Endothelial cell of hepatic sinusoid (primary cell): ENCODE data around the gene NSDHL.
"Not testable (repeated sequence)": the region's sequence is repeated elsewhere in the genome, so short reads cannot be mapped to it uniquely, and the experiment has no call there.

Source experiments
- in situ Hi-C: cut with HindIII; loops from 2 replicates; pipeline ENCODE4 v1.10.0; 2017; ENCODE audit warnings: low sequenced_read_pairs

The NSDHL gene

DNA sequence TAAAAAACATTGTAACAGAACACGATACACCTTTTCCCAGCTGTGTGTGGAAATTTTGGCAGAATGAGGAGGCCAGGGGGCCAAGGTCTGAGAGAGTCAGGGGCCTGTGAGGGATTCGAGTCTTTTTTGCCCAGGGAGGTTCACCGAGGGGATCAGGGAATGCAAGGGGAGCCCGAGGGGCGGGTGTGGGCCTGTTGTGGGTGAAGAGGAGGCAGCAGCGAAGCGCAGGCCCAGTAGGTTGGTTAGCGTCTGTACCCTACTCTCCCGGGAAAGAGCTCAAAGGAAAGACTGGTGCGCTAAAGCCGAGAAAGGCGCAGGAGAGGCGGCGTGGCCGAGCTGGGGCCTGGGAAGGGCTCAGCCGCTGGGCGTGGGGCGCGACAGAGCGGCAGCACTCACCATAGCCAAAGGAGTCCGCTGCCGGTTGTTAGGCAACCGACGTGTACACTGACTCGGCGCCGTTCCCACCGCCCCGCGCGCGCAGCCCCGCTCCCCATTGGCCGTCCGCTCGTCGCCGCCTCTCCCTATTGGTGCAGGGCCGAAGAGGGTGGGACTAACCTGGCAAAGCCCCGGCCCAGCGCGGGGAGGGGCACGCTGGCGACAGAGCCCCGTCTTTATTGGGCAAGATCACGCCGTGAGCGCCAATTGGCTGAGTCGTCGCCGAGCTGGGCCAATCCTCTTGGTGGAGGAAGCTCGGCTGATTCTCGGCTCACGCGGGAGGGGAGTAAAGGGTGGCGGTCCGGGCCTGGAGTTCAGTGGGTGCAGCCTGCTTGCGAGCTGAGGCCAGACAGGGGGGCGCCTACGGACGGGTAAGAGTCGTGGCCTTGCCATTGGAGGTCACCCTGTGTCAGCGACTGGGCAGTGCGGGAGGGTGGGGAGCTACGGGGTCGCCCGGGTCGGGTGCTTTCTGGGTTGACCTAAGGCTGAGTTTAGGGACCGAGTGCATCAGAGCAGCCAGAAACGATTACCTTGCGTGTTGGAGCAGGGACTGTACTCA lies at the start of gene NSDHL, which contains the start of gene CETN2:
Gene NSDHL (plus strand): TSS at position 752 of the 994 bp plus-strand sequence. CDS start 15,262 bp downstream, outside the sequence.
Gene CETN2 (minus strand): TSS at position 446 of the 994 bp plus-strand sequence. CDS start 47 bp downstream, at position 399.
- in situ Hi-C loops = no loop called here

DNA sequence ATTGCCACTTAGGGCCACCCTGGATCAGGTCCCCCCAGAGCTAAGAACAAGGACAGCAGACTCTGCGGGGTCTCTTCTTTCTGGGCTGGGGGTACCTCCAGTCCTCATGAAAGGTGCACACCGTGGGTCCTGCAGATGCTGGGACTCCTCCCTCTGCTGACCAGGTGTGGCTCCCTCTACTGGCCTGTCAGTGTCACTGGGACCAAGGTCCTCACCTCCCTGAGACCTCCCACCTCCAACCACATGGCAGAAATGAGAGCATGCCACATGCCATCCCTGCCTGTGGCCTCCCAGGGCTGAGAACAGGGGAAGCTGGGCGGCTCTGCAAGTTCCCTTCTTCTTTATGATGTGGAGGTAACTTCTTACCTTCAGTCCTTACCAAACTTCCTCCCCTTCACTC lies 43.8 kb upstream of the NSDHL start:
- in situ Hi-C loops = not testable (repeated sequence)

DNA sequence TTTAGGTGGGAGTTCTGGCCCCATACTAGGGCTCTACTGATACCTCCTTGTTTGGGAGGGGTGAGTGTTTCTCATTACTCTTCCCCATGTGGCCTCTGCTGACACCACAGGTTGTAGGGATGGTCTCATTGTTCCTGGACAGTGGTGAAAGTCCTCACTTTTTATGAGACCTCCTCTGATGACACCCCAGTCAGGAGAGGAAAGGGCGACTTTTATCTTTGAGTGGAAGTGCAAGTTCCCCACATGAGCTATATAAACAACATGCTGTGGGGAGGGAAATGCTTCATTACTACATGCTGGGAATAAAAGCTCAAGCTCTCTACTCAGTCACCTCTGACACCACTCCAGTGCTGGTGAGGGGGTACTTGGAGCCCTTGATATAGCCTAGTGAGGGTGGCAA lies 31.9 kb upstream of the NSDHL start:
- in situ Hi-C loops = no loop called here

DNA sequence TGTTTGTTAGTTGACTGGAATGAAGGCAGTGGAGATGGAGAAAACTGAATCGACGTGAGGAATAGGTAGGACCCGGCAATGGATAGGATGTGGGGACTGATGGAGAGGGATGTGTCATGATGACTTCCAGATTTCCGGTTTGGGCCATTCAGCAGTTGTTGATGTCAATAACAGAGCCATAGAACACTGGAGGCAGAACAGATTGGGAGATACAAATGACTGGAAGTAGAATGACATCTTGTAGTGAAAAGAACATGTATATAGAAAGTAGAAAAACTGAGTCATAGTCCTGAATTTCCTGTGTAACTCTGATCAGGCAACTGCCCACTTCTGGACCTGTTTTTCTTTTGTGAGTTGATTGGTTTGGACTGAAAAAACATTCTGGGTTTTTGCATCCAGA lies 24.8 kb upstream of the NSDHL start:
- in situ Hi-C loops = no loop called here

DNA sequence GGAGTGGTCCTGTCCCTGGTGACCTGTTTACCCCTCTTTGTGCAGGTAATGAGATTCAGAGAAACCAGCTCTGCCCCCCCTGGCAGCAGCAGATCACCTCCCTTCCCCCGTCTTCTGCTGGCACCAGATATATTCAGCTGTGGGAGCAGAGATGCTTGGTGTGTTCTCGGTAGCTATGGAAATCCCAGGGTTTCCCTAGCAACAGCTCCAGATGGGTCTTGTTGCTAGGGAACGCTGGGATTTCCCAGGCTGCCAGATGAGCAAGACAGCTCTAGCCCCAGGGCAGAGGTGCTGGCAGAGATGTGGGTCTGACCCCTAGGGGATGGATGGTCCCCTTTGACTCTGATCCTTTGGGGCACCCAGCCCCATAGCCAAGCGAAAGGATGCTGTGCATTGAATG lies 20.5 kb upstream of the NSDHL start:
- in situ Hi-C loops = no loop called here

DNA sequence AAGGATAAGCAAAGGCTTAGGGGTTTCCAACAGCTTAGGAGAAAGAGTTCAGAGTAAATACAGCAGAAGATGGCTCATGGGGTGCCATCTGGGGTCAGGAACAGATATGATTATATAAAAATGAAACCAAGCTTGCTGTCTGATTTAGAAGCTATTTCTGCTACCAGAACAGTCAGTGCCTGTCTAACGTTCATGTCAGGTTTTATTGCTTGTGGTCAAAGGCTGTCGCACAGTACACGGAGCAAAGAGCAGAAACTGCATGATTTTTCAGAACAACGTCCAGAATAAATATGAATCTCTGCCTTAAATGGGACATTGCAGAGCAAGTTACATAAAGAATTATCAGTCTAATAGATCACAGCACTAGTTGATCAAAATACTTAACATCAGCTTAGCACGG lies 17.7 kb upstream of the NSDHL start:
- in situ Hi-C loops = no loop called here

DNA sequence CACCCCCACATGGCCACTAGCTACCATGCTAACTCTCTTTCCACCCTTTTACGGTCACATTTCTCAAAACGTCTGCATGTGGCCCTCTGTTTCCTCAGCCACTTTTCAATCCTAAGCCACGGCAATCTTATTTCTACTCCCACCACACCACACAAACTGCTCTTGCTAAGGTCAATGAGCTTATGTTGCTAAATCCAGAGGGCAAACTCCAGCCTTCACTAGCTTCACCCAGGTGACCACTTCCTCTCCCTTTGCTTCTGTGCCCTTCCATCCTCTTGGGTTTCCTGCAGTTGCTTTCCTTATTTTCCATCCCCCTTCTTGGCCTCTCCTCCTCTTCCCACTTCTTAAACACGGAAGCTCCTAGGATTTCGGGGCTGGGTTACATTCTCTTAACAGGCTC lies 16.8 kb upstream of the NSDHL start:
- in situ Hi-C loops = no loop called here

DNA sequence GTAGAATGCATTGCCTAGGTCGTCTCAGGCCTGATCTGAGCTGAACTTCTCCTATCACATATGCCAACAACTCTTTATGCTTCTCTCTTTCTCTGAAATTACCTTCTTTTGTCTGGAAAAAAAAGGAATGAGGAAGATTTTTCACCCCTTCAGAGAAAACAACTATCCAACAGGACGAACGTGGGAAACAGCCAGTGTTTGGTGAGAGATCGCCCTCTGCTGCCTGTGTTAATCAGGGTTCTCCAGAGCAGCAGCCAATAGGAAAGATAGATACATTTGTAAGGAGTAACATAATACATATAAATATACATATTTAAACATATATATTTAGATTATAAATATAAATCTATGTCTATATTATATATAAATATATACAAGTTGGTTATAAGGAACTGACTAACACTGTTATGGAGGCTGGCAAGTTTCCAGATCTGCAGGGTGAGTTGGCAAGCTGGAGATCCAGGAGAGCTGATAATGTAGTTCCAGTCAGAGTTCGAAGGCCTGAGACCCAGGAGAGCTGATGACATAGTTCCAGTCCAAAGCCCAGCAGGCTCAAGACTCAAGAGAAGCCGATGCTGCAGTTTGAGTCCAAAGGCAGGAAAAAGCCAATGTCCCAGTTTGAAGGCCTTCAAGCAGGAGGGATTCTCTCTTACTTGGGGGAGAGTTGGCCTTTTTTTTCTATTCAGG lies 13.6 kb upstream of the NSDHL start:
- in situ Hi-C loops = no loop called here

DNA sequence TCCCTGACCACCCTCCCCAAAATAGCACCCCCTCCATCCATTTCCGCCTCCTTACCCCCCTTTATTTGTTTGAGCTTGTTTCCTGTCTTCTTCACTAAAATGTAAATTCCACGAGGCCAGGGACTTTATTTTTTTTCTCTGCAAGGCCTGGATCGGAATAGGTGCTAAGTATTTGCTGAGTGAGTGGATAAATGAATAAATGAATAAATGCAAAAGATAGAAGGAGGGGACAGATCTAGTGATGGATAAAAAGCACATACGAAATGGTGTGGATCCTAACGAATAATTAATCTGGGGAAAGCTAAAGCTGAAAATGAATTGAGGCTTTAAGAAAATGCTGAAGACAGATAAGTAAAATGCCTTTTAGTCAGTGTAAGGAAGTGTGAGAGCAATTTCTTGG lies 12.5 kb upstream of the NSDHL start:
- in situ Hi-C loops = no loop called here

DNA sequence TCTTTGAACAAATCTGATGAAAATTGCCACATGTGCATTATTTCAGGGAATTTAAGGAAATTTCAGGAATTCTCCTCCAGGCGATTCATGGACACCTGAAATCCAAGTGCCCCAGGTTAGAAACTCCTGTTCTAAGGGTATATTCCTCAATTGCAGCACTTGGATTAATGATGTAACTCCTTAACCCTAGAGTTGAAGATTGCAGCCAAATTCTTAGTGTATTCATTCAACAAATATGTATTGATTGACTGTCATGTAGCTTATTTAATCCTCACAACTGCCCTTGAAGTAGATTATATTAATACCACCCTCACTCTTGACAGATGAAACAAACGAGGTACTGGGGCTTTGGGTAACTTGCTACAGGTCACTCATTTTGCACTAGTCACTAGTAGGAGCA lies 11.6 kb upstream of the NSDHL start:
- in situ Hi-C loops = no loop called here

DNA sequence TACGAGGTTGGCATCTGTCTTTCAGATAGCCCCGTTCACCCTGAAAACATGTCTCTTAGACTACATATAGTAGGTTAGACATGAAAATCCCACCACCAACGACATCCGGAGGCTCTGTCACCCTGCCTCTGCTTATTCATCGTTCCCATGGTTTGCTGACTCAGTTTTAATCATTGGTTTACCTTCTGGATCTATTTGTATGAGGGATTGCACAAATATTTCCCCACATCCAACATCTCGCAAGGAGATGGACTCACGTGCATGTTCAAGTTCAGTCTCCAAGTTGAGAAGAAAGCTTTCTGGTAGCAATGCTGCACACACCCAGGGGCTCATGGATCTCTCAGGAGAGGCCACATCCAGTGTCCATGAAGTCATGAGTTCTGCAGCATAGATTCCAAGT lies 11.1 kb upstream of the NSDHL start:
- in situ Hi-C loops = no loop called here

DNA sequence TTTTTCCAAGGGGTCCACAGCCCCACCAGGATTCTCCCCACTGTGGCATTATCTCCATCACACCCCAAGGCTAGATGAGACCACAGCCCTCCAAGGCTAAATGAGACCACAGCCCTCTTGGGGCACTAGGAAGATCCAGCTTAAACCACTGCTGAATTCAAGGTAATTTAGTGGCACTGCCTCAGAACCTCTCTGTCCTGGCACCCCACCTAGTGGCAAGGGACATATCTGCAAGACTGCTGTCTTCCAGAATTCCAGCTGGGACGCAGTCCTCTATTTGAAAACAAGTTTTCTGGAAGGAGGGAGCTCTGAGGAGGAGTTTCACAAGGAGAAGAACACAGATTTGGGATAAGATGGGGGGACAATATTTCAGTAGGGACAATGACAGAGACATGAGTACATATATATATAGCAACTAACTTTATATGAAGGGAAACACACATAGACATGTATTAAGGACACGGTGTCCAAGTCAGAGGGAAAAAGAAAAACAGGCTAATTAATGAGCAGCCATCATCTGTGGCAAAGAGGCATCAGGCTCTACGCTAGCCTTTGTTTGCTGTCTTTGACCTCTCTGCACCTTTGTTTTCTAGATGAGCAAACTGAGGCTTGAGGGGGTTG lies 9.6 kb upstream of the NSDHL start:
- in situ Hi-C loops = no loop called here

DNA sequence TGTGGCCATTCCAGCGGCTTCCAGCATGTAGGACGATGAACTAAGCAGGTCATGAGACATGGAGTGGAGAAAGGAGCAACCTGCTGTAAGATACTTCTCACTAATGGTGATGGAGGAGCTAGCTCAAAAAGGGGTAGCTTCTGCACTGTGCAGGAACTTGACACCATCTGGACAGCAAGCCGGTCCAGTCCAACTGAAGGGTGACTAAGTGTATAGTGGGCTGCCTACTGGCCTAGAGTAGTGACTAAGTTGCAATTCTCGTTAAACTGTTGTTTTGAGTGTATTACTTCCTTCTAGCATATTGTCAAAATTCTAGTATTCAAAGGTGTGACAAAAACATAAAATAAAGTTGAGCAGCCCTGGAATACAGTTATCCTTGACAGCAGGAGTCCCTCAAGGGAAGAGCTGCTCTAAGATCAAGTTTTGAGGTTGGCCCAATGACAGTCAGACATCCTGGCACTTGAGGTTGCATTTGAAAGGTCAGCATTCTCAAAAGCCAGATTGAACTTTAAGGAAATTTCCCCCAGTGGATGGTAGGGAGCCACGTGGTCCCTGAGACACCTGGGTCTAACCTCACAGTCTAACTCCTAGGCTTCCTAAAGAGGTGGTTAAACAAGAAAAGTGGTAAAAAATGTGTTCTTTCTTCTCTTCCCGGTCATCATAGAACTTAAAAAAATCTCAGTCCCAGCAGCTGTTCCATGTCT lies 8.3 kb upstream of the NSDHL start:
- in situ Hi-C loops = no loop called here

DNA sequence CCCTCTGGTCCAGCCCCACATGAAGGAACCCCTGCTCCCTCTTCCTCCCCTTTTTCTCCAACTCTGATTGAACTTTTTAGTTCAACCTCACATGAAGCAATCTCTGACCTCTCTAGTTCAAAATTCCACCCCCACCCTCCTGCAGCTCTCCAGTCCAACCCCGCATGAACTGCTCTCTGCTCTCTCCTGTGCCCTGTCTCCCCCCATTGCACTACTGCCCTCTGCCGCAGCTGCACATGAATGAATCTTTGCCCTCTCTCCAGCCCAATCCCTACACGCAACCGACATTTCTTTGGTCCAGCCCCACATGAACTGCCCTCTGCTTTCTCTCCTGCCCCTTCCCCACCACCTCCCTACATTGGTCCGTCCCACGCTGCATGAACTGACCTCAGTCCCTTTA lies 7.2 kb upstream of the NSDHL start:
- in situ Hi-C loops = no loop called here

DNA sequence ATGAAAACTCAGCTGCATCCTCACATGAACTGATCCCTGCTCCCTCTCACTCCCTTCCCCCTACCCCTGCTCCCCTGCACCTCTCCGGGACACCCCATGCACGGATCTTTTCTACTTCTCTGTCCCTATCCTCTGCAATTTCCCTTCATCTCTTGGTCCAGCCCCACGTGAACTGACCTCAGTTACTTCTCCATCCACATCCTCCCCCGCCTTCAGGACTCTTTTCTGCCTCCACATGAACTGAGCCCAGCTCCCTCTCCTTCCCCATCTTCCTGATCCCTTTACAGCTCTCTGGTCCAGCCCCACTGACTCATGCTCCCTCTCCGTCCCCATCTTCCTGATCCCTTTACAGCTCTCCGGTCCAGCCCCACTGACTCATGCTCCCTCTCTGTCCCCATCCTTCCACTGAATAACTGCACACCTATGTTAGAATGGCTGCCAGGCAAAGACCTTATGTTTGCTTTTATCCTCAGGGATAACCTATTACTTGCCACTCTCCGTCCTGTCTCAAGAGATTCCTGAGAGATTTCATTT lies 6.0 kb upstream of the NSDHL start:
- in situ Hi-C loops = no loop called here

DNA sequence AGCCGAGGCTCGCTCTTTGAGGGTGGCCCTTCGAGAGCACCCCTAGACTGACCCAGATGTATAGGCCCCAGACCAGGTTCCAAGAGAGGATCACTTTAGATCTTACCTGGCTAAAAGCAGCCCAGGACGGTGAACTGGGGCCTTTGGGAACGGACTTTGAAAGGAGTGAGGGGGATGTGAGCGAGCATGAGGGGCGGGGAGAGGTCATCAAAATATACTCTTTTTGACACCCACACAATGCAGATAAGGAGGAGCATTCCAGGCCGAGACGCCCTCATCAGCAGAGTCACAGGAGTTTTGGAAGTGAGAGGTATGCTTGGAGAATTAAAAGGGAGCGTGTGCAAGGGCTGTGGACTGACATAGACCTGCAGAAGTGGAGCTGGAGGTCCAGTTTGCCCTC lies 528 bp downstream of the NSDHL start:
- in situ Hi-C loops = no loop called here

DNA sequence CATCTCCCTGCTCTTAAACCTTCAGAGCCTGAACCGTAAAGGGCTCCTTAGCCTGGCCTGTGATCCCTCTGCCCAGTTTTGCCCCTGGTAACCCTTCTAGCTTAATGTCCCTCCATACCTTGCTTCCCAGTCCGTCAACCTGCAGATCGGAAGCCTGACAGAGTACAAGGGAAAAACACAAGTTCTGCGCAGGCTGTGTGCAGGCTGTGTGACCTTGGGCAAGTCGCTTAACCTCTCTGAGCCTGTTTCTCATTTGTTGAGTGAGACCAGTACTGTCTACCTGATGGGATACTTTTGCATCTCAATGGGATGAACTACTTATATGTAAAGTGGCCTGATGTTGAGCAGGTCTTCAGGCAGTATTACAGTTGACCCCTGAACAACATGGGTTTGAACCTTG lies 1.7 kb downstream of the NSDHL start:
- in situ Hi-C loops = no loop called here

DNA sequence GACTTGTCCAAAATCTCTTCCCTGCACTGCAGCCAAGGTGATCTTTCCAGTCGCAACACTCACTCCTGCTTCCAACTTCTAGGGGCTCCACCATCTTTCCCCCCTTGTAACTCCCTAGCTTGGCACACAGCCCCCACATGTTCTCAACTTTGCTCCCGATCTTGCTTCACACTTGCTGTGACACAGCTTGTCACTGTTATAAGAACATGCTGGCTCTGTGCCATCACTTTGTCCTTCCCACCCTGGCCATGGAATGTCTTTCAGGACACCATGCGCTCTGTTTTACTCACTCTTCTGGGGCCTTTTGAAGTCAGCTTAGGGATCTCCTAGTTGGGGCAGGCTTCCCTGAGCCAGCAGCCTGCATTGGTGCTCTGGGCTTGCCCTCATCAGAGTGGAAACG lies 2.5 kb downstream of the NSDHL start:
- in situ Hi-C loops = no loop called here

DNA sequence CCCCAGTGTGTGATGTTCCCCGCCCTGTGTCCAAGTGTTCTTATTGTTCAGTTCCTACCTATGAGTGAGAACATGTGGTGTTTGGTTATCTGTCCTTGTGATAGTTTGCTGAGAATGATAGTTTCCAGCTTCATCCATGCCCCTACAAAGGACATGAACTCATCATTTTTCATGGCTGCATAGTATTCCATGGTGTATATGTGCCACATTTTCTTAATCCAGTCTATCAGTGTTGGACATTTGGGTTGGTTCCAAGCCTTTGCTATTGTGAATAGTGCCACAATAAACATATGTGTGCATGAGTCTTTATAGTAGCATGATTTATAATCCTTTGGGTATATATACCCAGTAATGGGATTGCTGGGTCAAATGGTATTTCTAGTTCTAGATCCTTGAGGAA lies 4.6 kb downstream of the NSDHL start:
- in situ Hi-C loops = not testable (repeated sequence)

DNA sequence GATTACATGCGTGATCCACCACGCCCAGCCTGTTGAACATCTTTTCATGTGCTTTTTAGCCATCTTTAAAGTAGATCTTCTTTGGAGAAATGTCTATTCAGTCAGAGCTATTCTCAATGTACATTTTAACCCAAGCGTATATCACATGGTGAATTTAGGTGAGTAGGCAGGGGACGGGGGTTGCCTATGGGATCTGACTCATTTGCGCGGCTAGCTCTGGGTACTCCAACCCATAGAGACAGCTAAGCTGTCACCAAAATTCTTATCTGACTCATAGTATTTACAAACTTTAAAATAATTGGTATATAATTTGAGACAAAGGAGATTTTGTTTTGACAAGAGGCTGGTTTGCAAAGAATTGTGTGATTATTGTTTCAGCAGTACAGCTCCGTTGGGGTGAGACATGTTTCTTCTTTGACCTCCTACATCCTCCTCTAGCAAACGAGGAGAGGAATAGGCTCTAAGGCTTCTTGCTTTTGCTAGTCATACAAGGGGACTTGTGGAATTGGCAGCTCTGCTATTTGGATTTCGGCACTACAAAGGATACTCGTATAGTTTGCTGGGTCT lies 12.0 kb downstream of the NSDHL start:
- in situ Hi-C loops = no loop called here
